ENCODE data around the gene NFILZ. TPM values are rescaled to one million over a fixed set of nuclear protein-coding genes. Genes with fewer than 3 reads are reported as not detected.

The NFILZ gene
- polyA plus RNA-seq, 1 experiment: not detected

- H3K9me3 ChIP-seq (ENCODE audit: control insufficient read depth, insufficient read depth, low read length): peaks cover 14% of the 10 kb centered on the region
- H3K27ac ChIP-seq (ENCODE audit: low read depth, low read length): no peak overlapping the region
- H3K27me3 ChIP-seq (ENCODE audit: control insufficient read depth, insufficient read depth, low read length): peaks cover 9% of the 10 kb centered on the region
- TF ChIP-seq CTCF (IDR thresholded peaks at IDR 0.05; ENCODE audit: low read depth, low read length): no peak
- DNase-seq (ENCODE audit: low read depth, low spot score): no peak
- CTCF ChIA-PET: interaction anchor here (4.7 to 5.8 kb wide), 2 partner anchors 16 to 46 kb away, joined by 15 to 88 read pairs; partner anchors contain the start of gene MYO1F
- POLR2A ChIA-PET: interaction anchor here (0.6 kb wide), 2 partner anchors 9 to 162 kb away, joined by 3 to 10 read pairs; no protein-coding TSS in a partner anchor
- no peak overlapping the region for H3K4me3 ChIP-seq (ENCODE audit: low read depth, low read length)
These were observed 34.3 kb upstream of the NFILZ start for GRCh38 chr19:8596168-8596567.

- CTCF ChIA-PET: interaction anchor here (1.1 kb wide), 1 partner anchor 19 kb away, joined by 4 read pairs; no protein-coding TSS in a partner anchor
- H3K9me3 ChIP-seq (ENCODE audit: control insufficient read depth, insufficient read depth, low read length): peaks cover 8% of the 10 kb centered on the region
These were observed 30.4 kb upstream of the NFILZ start for GRCh38 chr19:8600064-8600463.

GRCh38 chr19:8600816-8601215, 29.6 kb upstream of the NFILZ start:
- ChIA-PET POLR2A (no interaction called here), CTCF (no interaction called here)
- DNase-seq (ENCODE audit: low read depth, low spot score): no peak
- Histone ChIP-seq H3K27ac (ENCODE audit: low read depth, low read length) (no peak overlapping the region), H3K4me3 (ENCODE audit: low read depth, low read length) (no peak overlapping the region), H3K9me3 (ENCODE audit: control insufficient read depth, insufficient read depth, low read length) (peaks cover 15% of the 10 kb centered on the region), H3K27me3 (ENCODE audit: control insufficient read depth, insufficient read depth, low read length) (no peaks in the 10 kb centered on the region)
- no peak for TF ChIP-seq CTCF (IDR thresholded peaks at IDR 0.05; ENCODE audit: low read depth, low read length)

More at GRCh38 chr19:8600064-8600463, 30.4 kb upstream of the NFILZ start:
- H3K27ac ChIP-seq (ENCODE audit: low read depth, low read length): no peak overlapping the region
- no peak for DNase-seq (ENCODE audit: low read depth, low spot score)
- H3K4me3 ChIP-seq (ENCODE audit: low read depth, low read length): no peak overlapping the region
- H3K27me3 ChIP-seq (ENCODE audit: control insufficient read depth, insufficient read depth, low read length): no peaks in the 10 kb centered on the region
- POLR2A ChIA-PET: no interaction called here
- no peak for TF ChIP-seq CTCF (IDR thresholded peaks at IDR 0.05; ENCODE audit: low read depth, low read length)

- TF ChIP-seq CTCF (IDR thresholded peaks at IDR 0.05; ENCODE audit: low read depth, low read length): no peak
- no peak overlapping the region for H3K4me3 ChIP-seq (ENCODE audit: low read depth, low read length)
- H3K9me3 ChIP-seq (ENCODE audit: control insufficient read depth, insufficient read depth, low read length): peaks cover 15% of the 10 kb centered on the region
- ChIA-PET POLR2A (interaction anchor here (0.7 kb wide), 1 partner anchor 680 kb away, joined by 13 read pairs; no protein-coding TSS in a partner anchor), CTCF (no interaction called here)
- DNase-seq (ENCODE audit: low read depth, low spot score): no peak
- no peak overlapping the region for H3K27ac ChIP-seq (ENCODE audit: low read depth, low read length)
- no peaks in the 10 kb centered on the region for H3K27me3 ChIP-seq (ENCODE audit: control insufficient read depth, insufficient read depth, low read length)
These were observed 28.6 kb upstream of the NFILZ start for GRCh38 chr19:8601796-8602195.

GRCh38 chr19:8605514-8605913, 24.9 kb upstream of the NFILZ start:
- H3K9me3 ChIP-seq (ENCODE audit: control insufficient read depth, insufficient read depth, low read length): peaks cover 15% of the 10 kb centered on the region
- no peak overlapping the region for H3K4me3 ChIP-seq (ENCODE audit: low read depth, low read length)
- CTCF ChIA-PET: interaction anchor here (1.2 to 2.1 kb wide), 2 partner anchors 11 to 27 kb away, joined by 4 to 8 read pairs; no protein-coding TSS in a partner anchor
- no peak for DNase-seq (ENCODE audit: low read depth, low spot score)
- POLR2A ChIA-PET: no interaction called here
- TF ChIP-seq CTCF (IDR thresholded peaks at IDR 0.05; ENCODE audit: low read depth, low read length): no peak
- H3K27me3 ChIP-seq (ENCODE audit: control insufficient read depth, insufficient read depth, low read length): no peaks in the 10 kb centered on the region
- H3K27ac ChIP-seq (ENCODE audit: low read depth, low read length): no peak overlapping the region

All from AG04450 (cell line).